ENCODE results near the gene ADAM12. TPM values are rescaled to one million over a fixed set of nuclear protein-coding genes. Genes with fewer than 3 reads are reported as not detected.

The ADAM12 gene
- total RNA-seq, 4 donors from 2014 or later = 0.19 to 2.6 (median 1.5) TPM

DNA sequence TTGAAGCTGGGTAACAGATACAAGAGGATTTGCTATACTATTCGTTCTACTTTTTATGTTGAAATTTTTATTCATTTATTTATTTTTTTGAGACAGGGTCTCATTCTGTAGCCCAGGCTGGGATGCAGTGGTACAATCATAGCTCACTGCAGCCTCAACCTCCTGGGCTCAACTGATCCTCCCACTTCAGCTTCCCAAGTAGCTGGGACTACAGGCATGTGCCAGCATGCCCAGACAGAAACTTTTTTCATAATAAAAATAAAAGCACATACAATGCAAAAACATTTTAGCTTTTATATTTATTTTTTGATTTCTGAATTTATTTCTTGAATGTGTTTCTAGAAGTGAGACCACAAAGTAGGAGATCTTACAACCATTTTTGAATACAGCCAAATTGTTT is 420.7 kb downstream of the ADAM12 start:
- no peaks in the 10 kb centered on the region for H3K36me3 ChIP-seq
- H3K4me1 ChIP-seq = no peaks in the 10 kb centered on the region
- H3K4me3 ChIP-seq = no peak overlapping the region
- H3K9me3 ChIP-seq = no peaks in the 10 kb centered on the region
- no peaks in the 10 kb centered on the region for H3K27me3 ChIP-seq
- H3K27ac ChIP-seq = no peak overlapping the region
- DNase-seq (ENCODE audit: low spot score in 2 of 2) = no peak
- TF ChIP-seq POLR2AphosphoS5 (IDR thresholded peaks at IDR 0.05) (no peak), EP300 (IDR thresholded peaks at IDR 0.05) (no peak)
- TF ChIP-seq, protein P1, sequence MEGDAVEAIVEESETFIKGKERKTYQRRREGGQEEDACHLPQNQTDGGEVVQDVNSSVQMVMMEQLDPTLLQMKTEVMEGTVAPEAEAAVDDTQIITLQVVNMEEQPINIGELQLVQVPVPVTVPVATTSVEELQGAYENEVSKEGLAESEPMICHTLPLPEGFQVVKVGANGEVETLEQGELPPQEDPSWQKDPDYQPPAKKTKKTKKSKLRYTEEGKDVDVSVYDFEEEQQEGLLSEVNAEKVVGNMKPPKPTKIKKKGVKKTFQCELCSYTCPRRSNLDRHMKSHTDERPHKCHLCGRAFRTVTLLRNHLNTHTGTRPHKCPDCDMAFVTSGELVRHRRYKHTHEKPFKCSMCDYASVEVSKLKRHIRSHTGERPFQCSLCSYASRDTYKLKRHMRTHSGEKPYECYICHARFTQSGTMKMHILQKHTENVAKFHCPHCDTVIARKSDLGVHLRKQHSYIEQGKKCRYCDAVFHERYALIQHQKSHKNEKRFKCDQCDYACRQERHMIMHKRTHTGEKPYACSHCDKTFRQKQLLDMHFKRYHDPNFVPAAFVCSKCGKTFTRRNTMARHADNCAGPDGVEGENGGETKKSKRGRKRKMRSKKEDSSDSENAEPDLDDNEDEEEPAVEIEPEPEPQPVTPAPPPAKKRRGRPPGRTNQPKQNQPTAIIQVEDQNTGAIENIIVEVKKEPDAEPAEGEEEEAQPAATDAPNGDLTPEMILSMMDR (IDR thresholded peaks at IDR 0.05) = no peak
- WGBS = 70% methylated on average over 1 of the region's 1 CpG

DNA sequence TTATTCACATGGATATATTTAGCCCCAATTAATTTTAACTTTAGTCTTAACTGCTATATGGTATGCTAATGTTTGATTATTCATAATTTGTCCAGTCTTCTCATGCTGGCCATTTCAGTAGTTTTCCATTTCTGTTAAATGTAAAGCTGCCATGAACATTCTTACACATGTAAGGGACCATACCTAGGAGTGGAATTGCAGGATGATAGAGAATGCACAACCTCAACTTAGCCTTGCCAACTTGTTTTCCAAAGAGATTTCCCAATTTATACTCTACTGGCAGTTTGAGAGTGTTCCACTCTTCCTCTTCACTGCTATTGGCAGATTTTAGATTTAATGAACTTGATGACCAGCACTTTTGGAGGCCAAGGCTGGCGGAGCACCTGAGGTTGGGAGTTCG is 423.7 kb downstream of the ADAM12 start:
- TF ChIP-seq, protein P1 (IDR thresholded peaks at IDR 0.05) = no peak
- TF ChIP-seq EP300 (IDR thresholded peaks at IDR 0.05) (no peak), POLR2A (IDR thresholded peaks at IDR 0.05) (no peak), POLR2AphosphoS5 (IDR thresholded peaks at IDR 0.05) (no peak)
- no peak overlapping the region for H3K27ac ChIP-seq
- 100% methylated on average over 2 of the region's 2 CpGs for WGBS
- DNase-seq (ENCODE audit: low spot score in 2 of 2) = no peak
- H3K4me3 ChIP-seq = no peak overlapping the region
- H3K36me3 ChIP-seq = no peaks in the 10 kb centered on the region
- H3K4me1 ChIP-seq = no peaks in the 10 kb centered on the region
- no peaks in the 10 kb centered on the region for H3K27me3 ChIP-seq
- no peaks in the 10 kb centered on the region for H3K9me3 ChIP-seq

Data from suprapubic skin (tissue), 4 donors.